ENCODE measurements around the gene DR1. TPM values are rescaled to one million over a fixed set of nuclear protein-coding genes. Genes with fewer than 3 reads are reported as not detected.

DR1 gene
- total and polyA plus RNA-seq, 2 of the 4 experiments (the other 2 are of a cell fraction), result 27.1 to 39.4 TPM

DNA sequence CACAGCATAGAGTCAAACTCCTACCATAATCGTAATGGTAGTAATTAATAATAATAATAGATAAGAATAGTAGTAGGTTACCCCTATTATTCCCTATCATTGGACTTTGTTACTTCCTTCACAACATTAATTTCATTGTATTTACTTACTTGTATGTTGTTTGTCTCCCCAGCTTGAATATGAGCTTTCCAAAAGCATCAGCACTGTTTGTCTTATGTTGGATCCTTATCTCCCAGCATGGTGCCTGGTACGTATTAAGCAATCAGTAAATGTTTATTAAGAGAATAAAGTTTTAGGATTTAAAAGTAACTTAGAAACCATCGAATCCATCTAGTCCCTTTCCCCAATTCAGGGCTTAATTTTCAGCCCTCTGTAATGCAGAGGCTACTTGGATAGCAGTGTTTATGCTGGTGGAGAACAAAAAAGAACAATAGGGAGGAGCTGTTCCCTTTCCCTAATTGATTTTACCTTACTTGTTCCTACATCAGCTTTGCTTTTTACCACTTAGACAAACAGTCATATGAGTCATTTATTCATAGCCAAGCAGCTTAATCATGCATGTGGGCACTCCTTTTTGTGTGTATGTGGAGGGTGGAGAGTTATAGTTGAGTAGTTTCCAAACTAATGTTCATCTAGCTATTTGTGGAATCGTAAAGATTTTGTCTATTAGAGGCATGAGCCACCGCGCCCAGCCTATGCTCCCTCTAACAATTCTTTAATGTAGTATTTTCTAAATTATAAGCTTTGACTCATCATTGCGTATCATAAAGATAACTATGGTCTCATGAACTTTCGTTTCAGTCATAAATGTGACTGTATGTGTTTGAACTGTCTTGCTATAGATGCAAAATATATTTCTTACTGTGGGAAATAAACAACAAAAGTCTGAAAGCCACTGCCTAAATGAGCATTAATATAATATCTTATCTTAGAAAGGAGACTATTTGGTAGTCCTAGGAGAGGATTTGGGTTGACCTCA lies 20.9 kb upstream of the DR1 start:
- Histone ChIP-seq H2BK15ac (ENCODE audit: low read depth, low read length) (peak overlapping the region; percentile 17; the same call in 1 of the 3 replicates), H3K4me3 (ENCODE audit: insufficient read depth, low read depth, low read length) (no peak overlapping the region), H3K4me1 (ENCODE audit: control insufficient read depth, insufficient read depth, low read length) (peaks cover 5% of the 10 kb centered on the region), H4K5ac (ENCODE audit: low read depth, low read length) (no peak overlapping the region), H4K91ac (ENCODE audit: insufficient read depth, low read depth, low read length) (peak overlapping the region; percentile 5; the same call in 1 of the 2 replicates), H3K4ac (ENCODE audit: low read depth, low read length) (peak overlapping the region; percentile 51; the same call in 1 of the 2 replicates), H3K14ac (replicated peaks; ENCODE audit: low read depth, low read length) (peak overlapping the region; percentile 21; the same call in 1 of the 2 replicates), H3K4me2 (ENCODE audit: low read depth, low read length) (peak overlapping the region; percentile 49; the same call in 1 of the 2 replicates), H3K36me3 (ENCODE audit: control insufficient read depth, insufficient read depth, low read length) (no peaks in the 10 kb centered on the region), H3K23ac (ENCODE audit: low read depth, low read length) (no peak overlapping the region), H2BK20ac (ENCODE audit: low read depth, low read length) (no peak overlapping the region; the same call in 1 of the 2 replicates), H2AK5ac (ENCODE audit: low read depth, low read length) (no peak overlapping the region), H3K18ac (ENCODE audit: low read depth, low read length) (peak overlapping the region; percentile 48; the same call in 1 of the 2 replicates), H3K9ac (ENCODE audit: low read depth, low read length) (no peak overlapping the region), H3K9me1 (ENCODE audit: insufficient read depth, low read length) (peaks cover 9% of the 10 kb centered on the region), H2BK120ac (ENCODE audit: low read depth, low read length) (peak overlapping the region; percentile 83), H3K79me1 (ENCODE audit: low read depth in 1 of 2, low read length in 2 of 2) (no peaks in the 10 kb centered on the region), H2AK9ac (replicated peaks; ENCODE audit: low read depth, low read length, poor library complexity) (no peak overlapping the region), H4K8ac (ENCODE audit: low read depth in 2 of 2, low read length in 2 of 2) (0 out of 4 replicates have a peak overlapping the region, but pooled peaks of 1 of the 2 experiments have one; percentile 26), H2AFZ (replicated peaks; ENCODE audit: low read length, poor library complexity) (no peak overlapping the region), H4K20me1 (ENCODE audit: insufficient read depth, low read length) (no peaks in the 10 kb centered on the region), H2BK5ac (ENCODE audit: low read depth, low read length, poor library complexity, severe bottlenecking) (peak overlapping the region; percentile 52), H3K27me3 (ENCODE audit: control insufficient read depth, insufficient read depth, low read length) (no peaks in the 10 kb centered on the region), H3K56ac (ENCODE audit: extremely low read depth, insufficient read depth, low read length) (no peak overlapping the region), H3K9me3 (ENCODE audit: control insufficient read depth, insufficient read depth, low read length) (no peaks in the 10 kb centered on the region), H3K27ac (ENCODE audit: insufficient read depth, low read length) (no peak overlapping the region)
- intact Hi-C loops (cut with micrococcal nuclease), result no loop called here
- ATAC-seq (ENCODE audit: low read depth), result peak; percentile 66
- in situ Hi-C loops (cut with MboI; ENCODE audit: low sequenced_read_pairs), result no loop called here
- CTCF ChIA-PET, result interaction anchor here (0.7 to 1.0 kb wide), 4 partner anchors 9 to 20 kb away, joined by 3 to 5 read pairs (median 4); no protein-coding TSS in a partner anchor
- dilution Hi-C loops (cut with HindIII; ENCODE audit: low sequenced_read_pairs, unreplicated experiment), result no loop called here
- no CpG with 5 or more reads among the region's 8 CpGs for WGBS, 2 experiments (ENCODE audit: extremely low coverage in 2 of 2, insufficient read length in 1 of 2)
- POLR2A ChIA-PET (ENCODE audit: unreplicated experiment), result interaction anchor here (0.8 kb wide), 1 partner anchor 20 kb away, joined by 10 read pairs; the partner anchor contains the start of gene DR1
- BruUV-seq (replicated peaks), result no TSS peak
- DNase-seq, result peak; percentile 81
- TF ChIP-seq CEBPB (IDR thresholded peaks at IDR 0.05; ENCODE audit: low read depth, low read length) (peak; percentile 84), RFX5 (IDR thresholded peaks at IDR 0.05; ENCODE audit: low read depth, low read length) (no peak), BHLHE40 (IDR thresholded peaks at IDR 0.05; ENCODE audit: low read depth, low read length) (no peak), MAFK (IDR thresholded peaks at IDR 0.05; ENCODE audit: low read depth, low read length) (0 out of 2 replicates have a peak, but pooled peaks have one; percentile 12), RAD21 (IDR thresholded peaks at IDR 0.05; ENCODE audit: low read length) (no peak), MXI1 (IDR thresholded peaks at IDR 0.05; ENCODE audit: borderline replicate concordance, low read depth, low read length) (no peak), CHD1 (IDR thresholded peaks at IDR 0.05; ENCODE audit: low read depth, low read length) (no peak), NFE2L2 (IDR thresholded peaks at IDR 0.05; ENCODE audit: low read depth, low read length) (no peak), FOS (IDR thresholded peaks at IDR 0.05; ENCODE audit: low read depth, low read length) (peak; percentile 47; the same call in 1 of the 2 replicates), CTCF (conservative IDR thresholded peaks at IDR 0.05; ENCODE audit: low read depth, low read length) (no peak)
- TF ChIP-seq, protein P1, sequence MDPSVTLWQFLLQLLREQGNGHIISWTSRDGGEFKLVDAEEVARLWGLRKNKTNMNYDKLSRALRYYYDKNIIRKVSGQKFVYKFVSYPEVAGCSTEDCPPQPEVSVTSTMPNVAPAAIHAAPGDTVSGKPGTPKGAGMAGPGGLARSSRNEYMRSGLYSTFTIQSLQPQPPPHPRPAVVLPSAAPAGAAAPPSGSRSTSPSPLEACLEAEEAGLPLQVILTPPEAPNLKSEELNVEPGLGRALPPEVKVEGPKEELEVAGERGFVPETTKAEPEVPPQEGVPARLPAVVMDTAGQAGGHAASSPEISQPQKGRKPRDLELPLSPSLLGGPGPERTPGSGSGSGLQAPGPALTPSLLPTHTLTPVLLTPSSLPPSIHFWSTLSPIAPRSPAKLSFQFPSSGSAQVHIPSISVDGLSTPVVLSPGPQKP (IDR thresholded peaks at IDR 0.05; ENCODE audit: borderline replicate concordance, low read depth, low read length), result no peak
- TF ChIP-seq, protein P2, sequence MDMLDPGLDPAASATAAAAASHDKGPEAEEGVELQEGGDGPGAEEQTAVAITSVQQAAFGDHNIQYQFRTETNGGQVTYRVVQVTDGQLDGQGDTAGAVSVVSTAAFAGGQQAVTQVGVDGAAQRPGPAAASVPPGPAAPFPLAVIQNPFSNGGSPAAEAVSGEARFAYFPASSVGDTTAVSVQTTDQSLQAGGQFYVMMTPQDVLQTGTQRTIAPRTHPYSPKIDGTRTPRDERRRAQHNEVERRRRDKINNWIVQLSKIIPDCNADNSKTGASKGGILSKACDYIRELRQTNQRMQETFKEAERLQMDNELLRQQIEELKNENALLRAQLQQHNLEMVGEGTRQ (IDR thresholded peaks at IDR 0.05; ENCODE audit: low read depth, low read length), result no peak
